KMS-11 (cell line): ENCODE measurements around the gene TLR1.

Experiments
- H2AFZ ChIP-seq: fragments of 200-600 bp; sonication (generic); 2 replicates; pipeline ENCODE4 v1.6.1; 2016; ENCODE audit warnings: antibody characterized with exemption, mixed run types, low read depth
- H3K27ac ChIP-seq: fragments of 200-600 bp; sonication (generic); 2 replicates; pipeline ENCODE4 v1.6.1; 2016; ENCODE audit warnings: mild to moderate bottlenecking, mixed run types
- H3K27me3 ChIP-seq: fragments of 200-600 bp; sonication (generic); 2 replicates; pipeline ENCODE4 v1.6.1; 2017; ENCODE audit warnings: mild to moderate bottlenecking, low read depth, mixed run types, moderate library complexity; ENCODE audit not compliant: insufficient read depth
- H3K36me3 ChIP-seq: fragments of 200-600 bp; sonication (generic); 2 replicates; pipeline ENCODE4 v1.6.1; 2017; ENCODE audit warnings: mild to moderate bottlenecking, mixed run types; ENCODE audit not compliant: insufficient read depth
- H3K4me1 ChIP-seq: fragments of 200-600 bp; sonication (generic); 2 replicates; pipeline ENCODE4 v1.6.1; 2016; ENCODE audit warnings: mild to moderate bottlenecking, low read depth, mixed run types; ENCODE audit not compliant: poor library complexity, severe bottlenecking
- H3K4me2 ChIP-seq: fragments of 200-600 bp; sonication (generic); 2 replicates; pipeline ENCODE4 v1.7.0; 2016; ENCODE audit warnings: mild to moderate bottlenecking, mixed run types
- H3K4me3 ChIP-seq: fragments of 200-600 bp; sonication (generic); IDR thresholded peaks from 2 replicates; pipeline ENCODE4 v1.6.1; 2017; ENCODE audit warnings: low read depth, low read length, mixed read lengths; ENCODE audit not compliant: insufficient read depth
- H3K79me2 ChIP-seq: fragments of 200-600 bp; sonication (generic); 2 replicates; pipeline ENCODE4 v1.6.1; 2016; ENCODE audit warnings: low read depth, mixed run types; ENCODE audit not compliant: insufficient read depth
- H3K9ac ChIP-seq: fragments of 200-600 bp; sonication (generic); 2 replicates; pipeline ENCODE4 v1.6.1; 2016; ENCODE audit warnings: mild to moderate bottlenecking, mixed run types
- H4K20me1 ChIP-seq: fragments of 200-600 bp; sonication (generic); 2 replicates; pipeline ENCODE4 v1.6.1; 2016; ENCODE audit warnings: mild to moderate bottlenecking, mixed run types; ENCODE audit not compliant: insufficient read depth
- TF ChIP-seq, protein P1 (sequence below): fragments of 200-600 bp; sonication (generic); conservative IDR thresholded peaks from 2 replicates; pipeline ENCODE4 v1.6.1; 2017; ENCODE audit warnings: low read depth, mild to moderate bottlenecking, antibody characterized with exemption, low read length, moderate library complexity, mixed read lengths

TLR1 gene

DNA sequence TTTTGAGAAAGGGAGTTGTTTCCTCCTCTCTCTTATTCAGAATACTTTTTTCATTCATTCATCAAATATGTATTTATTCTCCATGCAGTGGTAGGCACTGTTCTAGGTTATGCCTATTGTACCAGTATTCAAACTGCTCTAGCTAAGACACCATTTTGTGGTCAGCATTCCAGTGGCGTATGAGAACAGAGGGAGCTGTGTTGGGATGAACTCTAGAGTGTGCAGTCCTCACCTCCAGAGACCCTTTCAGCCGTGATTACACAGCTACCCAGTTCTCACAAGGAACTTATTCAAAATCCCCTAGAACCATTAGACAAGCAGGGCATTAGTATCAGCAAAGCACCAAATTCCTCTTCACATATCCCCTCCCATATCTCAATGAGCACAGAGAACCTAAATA is 4.2 kb downstream of the TLR1 start:
- Histone ChIP-seq H3K27ac (no peak overlapping the region), H3K27me3 (no peaks in the 10 kb centered on the region), H3K4me1 (peaks cover 21% of the 10 kb centered on the region), H3K9ac (no peak overlapping the region), H3K36me3 (no peaks in the 10 kb centered on the region), H4K20me1 (no peaks in the 10 kb centered on the region), H2AFZ (no peak overlapping the region), H3K79me2 (no peaks in the 10 kb centered on the region), H3K4me2 (no peak overlapping the region), H3K4me3 (no peak overlapping the region)
- TF ChIP-seq, protein P1, sequence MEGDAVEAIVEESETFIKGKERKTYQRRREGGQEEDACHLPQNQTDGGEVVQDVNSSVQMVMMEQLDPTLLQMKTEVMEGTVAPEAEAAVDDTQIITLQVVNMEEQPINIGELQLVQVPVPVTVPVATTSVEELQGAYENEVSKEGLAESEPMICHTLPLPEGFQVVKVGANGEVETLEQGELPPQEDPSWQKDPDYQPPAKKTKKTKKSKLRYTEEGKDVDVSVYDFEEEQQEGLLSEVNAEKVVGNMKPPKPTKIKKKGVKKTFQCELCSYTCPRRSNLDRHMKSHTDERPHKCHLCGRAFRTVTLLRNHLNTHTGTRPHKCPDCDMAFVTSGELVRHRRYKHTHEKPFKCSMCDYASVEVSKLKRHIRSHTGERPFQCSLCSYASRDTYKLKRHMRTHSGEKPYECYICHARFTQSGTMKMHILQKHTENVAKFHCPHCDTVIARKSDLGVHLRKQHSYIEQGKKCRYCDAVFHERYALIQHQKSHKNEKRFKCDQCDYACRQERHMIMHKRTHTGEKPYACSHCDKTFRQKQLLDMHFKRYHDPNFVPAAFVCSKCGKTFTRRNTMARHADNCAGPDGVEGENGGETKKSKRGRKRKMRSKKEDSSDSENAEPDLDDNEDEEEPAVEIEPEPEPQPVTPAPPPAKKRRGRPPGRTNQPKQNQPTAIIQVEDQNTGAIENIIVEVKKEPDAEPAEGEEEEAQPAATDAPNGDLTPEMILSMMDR, result no peak

DNA sequence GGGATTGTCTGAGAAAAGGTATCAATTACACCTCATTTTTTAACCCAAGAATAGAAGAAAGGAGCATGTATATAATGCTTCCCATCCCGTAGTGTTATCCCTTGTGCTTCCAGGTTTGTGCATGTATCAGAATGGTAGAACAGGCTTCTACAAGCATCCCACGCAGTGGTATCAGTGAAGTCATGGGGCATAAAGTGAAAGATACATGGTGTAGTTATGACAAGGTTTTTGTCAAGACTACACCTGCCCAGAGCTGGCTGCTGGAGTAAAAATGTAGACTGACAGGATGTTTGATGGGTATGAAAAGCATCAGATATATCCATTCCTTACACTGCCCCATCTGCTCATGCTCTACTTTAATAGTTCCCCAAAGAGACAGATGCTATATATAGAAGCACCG is 9.5 kb downstream of the TLR1 start:
- no peaks in the 10 kb centered on the region for H3K79me2 ChIP-seq
- no peak overlapping the region for H3K27ac ChIP-seq
- no peaks in the 10 kb centered on the region for H3K36me3 ChIP-seq
- no peaks in the 10 kb centered on the region for H4K20me1 ChIP-seq
- no peaks in the 10 kb centered on the region for H3K27me3 ChIP-seq
- no peak overlapping the region for H3K4me3 ChIP-seq
- TF ChIP-seq, protein P1, result no peak
- H3K4me1 ChIP-seq, result no peaks in the 10 kb centered on the region
- no peak overlapping the region for H3K9ac ChIP-seq
- H3K4me2 ChIP-seq, result no peak overlapping the region
- no peak overlapping the region for H2AFZ ChIP-seq

DNA sequence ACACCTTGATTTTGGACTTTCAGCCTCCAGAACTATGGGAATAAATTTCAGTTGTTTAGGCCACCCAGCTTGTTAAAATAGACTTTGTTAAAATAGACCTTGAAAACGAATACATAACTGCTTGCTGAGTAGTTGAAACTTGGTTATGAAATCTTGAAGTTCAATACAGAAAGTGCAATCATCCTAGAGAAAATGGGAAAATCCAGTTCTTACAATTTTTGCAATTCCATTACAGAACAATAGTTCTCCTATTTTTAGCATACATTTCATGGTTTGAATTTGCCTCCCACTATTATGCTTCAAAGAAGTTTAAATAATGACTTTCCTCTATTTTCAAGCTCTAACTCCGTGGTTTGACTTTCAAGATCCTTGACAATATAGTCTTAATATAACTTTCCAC is 10.5 kb downstream of the TLR1 start:
- Histone ChIP-seq H3K79me2 (no peaks in the 10 kb centered on the region), H3K27me3 (no peaks in the 10 kb centered on the region), H3K9ac (no peak overlapping the region), H3K4me2 (no peak overlapping the region), H3K36me3 (no peaks in the 10 kb centered on the region), H3K27ac (no peak overlapping the region), H2AFZ (no peak overlapping the region), H3K4me3 (no peak overlapping the region), H4K20me1 (no peaks in the 10 kb centered on the region), H3K4me1 (no peaks in the 10 kb centered on the region)
- TF ChIP-seq, protein P1, result no peak

DNA sequence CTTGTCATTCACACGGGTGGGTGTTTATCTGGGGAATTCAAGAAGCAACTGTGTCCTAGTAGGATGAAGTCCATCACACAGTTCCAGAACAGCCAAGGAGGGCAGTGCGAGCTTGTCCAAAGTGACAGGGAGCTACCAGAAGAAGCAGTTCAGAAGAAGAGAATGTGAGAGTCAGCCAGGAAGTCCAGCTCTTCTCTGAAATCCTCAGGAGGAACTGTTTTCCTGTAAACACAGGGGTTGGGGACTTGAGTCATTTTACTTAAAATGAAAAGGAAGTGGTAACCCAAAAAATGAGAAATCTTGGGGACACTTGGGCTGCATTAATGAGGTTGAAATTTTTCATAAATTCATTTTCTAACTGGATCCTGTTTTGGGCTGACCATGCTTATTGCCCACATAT is 13.6 kb downstream of the TLR1 start:
- H4K20me1 ChIP-seq, result no peaks in the 10 kb centered on the region
- no peak overlapping the region for H3K27ac ChIP-seq
- H3K4me3 ChIP-seq, result no peak overlapping the region
- H3K27me3 ChIP-seq, result no peaks in the 10 kb centered on the region
- H3K9ac ChIP-seq, result no peak overlapping the region
- H3K4me1 ChIP-seq, result no peaks in the 10 kb centered on the region
- TF ChIP-seq, protein P1, result no peak
- no peak overlapping the region for H3K4me2 ChIP-seq
- no peak overlapping the region for H2AFZ ChIP-seq
- H3K79me2 ChIP-seq, result no peaks in the 10 kb centered on the region
- H3K36me3 ChIP-seq, result no peaks in the 10 kb centered on the region

DNA sequence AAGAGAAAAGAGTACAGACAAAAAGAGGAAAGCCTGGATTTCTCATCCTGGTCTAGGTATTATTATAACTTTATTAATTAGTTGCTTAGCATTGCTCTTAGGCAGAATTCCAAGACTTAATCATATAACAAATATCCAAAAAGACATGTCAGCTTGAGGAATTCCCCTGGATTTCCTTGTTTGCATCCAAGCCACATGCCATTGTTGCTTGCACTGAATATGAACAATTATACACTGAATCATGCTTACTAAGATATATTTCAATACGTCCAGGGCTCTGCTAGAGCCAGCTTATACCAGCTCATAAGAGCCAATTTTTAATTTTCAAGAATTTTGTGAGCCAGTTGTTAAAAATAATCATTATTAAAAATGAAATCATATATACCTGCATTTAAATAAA is 16.3 kb downstream of the TLR1 start:
- no peak overlapping the region for H3K9ac ChIP-seq
- H3K4me3 ChIP-seq, result no peak overlapping the region
- H3K27ac ChIP-seq, result no peak overlapping the region
- TF ChIP-seq, protein P1, result no peak
- no peak overlapping the region for H2AFZ ChIP-seq
- no peak overlapping the region for H3K4me2 ChIP-seq
- H3K4me1 ChIP-seq, result no peaks in the 10 kb centered on the region
- H4K20me1 ChIP-seq, result no peaks in the 10 kb centered on the region
- H3K27me3 ChIP-seq, result no peaks in the 10 kb centered on the region
- no peaks in the 10 kb centered on the region for H3K79me2 ChIP-seq
- H3K36me3 ChIP-seq, result no peaks in the 10 kb centered on the region
